LNCaP clone FGC (cell line): Measurements from ENCODE around the gene TLR8.
A peak's percentile ranks its signal among the peaks of the same experiment; 100 is the strongest.

ENCODE experiments used
- DNase-seq: peaks from one replicate; pipeline ENCODE4 v3.0.0-alpha.2; 2011; ENCODE audit warnings: low read depth
- H3K4me3 ChIP-seq: 2 replicates; pipeline ENCODE4 v1.5.1; 2011; ENCODE audit warnings: mild to moderate bottlenecking, low read depth, low read length, control low read depth
- TF ChIP-seq, protein P1 (sequence below): IDR thresholded peaks from 2 replicates; pipeline ENCODE4 v1.5.1; 2012; ENCODE audit warnings: mild to moderate bottlenecking; ENCODE audit not compliant: control insufficient read depth, insufficient read depth; ENCODE audit errors: extremely low read depth

Gene TLR8

GRCh38 chrX:12945494-12945893 lies 39.1 kb downstream of the TLR8 start:
- no peak for DNase-seq
- H3K4me3 ChIP-seq, result no peak overlapping the region
- TF ChIP-seq, protein P1, sequence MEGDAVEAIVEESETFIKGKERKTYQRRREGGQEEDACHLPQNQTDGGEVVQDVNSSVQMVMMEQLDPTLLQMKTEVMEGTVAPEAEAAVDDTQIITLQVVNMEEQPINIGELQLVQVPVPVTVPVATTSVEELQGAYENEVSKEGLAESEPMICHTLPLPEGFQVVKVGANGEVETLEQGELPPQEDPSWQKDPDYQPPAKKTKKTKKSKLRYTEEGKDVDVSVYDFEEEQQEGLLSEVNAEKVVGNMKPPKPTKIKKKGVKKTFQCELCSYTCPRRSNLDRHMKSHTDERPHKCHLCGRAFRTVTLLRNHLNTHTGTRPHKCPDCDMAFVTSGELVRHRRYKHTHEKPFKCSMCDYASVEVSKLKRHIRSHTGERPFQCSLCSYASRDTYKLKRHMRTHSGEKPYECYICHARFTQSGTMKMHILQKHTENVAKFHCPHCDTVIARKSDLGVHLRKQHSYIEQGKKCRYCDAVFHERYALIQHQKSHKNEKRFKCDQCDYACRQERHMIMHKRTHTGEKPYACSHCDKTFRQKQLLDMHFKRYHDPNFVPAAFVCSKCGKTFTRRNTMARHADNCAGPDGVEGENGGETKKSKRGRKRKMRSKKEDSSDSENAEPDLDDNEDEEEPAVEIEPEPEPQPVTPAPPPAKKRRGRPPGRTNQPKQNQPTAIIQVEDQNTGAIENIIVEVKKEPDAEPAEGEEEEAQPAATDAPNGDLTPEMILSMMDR, result no peak

- TF ChIP-seq, protein P1, result no peak
- no peak for DNase-seq
- no peak overlapping the region for H3K4me3 ChIP-seq
Observed at GRCh38 chrX:12946406-12946805, 40.0 kb downstream of the TLR8 start.

- DNase-seq, result peak; percentile 64
- no peak overlapping the region for H3K4me3 ChIP-seq
- TF ChIP-seq, protein P1, result peak; percentile 82
Observed at GRCh38 chrX:12946838-12947544, 40.6 kb downstream of the TLR8 start.

DNA sequence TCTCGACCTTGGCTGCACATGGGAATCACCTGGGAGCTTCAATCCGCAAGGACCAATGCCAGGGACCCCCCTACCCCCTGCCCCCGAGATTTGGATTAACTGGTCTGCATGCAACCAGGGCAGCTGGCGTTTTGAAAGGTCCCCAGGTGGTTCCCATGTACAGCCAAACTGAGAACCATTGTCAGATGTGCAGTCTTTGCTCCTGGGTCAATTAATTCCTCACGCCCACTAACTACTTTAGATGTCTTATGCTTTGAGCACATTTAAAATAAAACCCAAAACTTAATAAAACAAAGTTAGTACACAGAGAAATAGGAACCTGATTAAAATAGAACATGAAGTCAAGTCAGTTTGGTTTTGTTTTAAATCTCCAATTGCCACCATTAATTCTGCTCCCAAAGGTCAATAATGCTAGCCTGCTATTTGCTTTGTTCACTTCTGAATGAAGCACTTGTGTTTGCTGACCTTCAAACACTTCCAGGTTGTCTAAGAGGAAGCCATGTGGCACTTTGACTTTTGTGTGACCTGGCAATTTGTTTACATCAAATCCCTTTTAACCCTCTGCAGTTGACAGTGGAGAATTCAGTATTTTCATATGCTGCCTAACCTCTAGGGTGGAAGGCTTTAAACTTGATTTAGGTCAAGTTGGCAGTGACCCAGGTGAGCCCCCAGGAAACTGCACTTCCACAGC lies 41.3 kb downstream of the TLR8 start:
- TF ChIP-seq, protein P1, result no peak
- H3K4me3 ChIP-seq, result no peak overlapping the region
- no peak for DNase-seq

DNA sequence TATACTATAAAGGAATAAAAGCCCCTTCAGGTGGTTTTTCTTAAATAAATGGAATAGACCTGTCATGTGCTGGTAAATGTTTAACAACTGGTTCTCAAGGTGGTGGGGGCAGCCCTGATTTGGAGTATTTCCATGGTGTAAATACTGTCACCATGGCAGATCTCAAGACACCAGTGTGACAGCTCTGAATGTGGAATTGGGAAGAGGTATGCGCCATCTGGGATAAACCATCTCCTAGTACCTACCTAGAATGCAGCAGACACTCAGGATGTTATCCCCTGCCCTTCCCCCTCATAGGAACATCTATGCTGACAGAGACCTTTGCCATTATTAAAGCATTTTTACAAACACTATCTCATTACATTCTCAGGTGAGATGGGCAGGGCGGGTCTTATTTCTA lies 42.1 kb downstream of the TLR8 start:
- TF ChIP-seq, protein P1, result no peak
- no peak for DNase-seq
- H3K4me3 ChIP-seq, result no peak overlapping the region

- no peak for DNase-seq
- no peak overlapping the region for H3K4me3 ChIP-seq
- TF ChIP-seq, protein P1, result no peak
Observed at GRCh38 chrX:12949205-12949926, 42.9 kb downstream of the TLR8 start.
